ENCODE measurements around the gene ATG7.

ATG7 gene

DNA sequence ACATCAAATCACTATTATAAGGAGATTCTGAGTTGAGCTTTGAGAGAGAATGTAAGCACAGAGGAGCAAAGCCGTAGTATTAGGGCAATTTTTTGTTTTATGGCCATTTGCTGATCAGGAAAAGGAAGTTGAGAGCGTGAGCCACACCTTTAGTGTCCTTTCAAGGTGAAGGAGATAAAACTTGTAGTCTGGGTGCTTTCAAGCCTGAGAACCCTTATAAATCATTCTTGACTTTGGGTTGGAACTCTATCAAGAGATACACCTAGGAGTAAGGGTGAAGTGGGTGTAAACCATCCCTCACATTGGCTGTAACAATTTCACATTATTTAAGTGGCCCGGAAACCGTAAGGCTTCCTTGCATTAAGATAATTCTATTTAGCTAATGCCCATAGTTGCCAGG lies 122.2 kb downstream of the ATG7 start:
- no peak for DNase-seq (ENCODE audit: low spot score)
- Histone ChIP-seq H3K4ac (ENCODE audit: low read length) (no peak overlapping the region), H2BK12ac (ENCODE audit: low read length) (no peak overlapping the region), H2AK5ac (ENCODE audit: low read depth, low read length) (no peak overlapping the region), H3K4me2 (ENCODE audit: insufficient read depth, low read length, poor library complexity, severe bottlenecking) (no peak overlapping the region), H3K36me3 (replicated peaks in 1 of 2; ENCODE audit: control insufficient read depth in 2 of 2, insufficient read depth in 2 of 2, low read length in 2 of 2) (no peaks in the 10 kb centered on the region), H3K14ac (ENCODE audit: low read length) (no peak overlapping the region), H3K27ac (replicated peaks; ENCODE audit: low read length) (no peak overlapping the region), H2BK120ac (ENCODE audit: low read depth, low read length) (no peak overlapping the region), H3K27me3 (ENCODE audit: control insufficient read depth in 3 of 3, insufficient read depth in 3 of 3, low read depth in 1 of 3, low read length in 3 of 3) (no peaks in the 10 kb centered on the region), H2AFZ (ENCODE audit: low read length) (no peak overlapping the region), H3K4me3 (ENCODE audit: low read length in 2 of 2) (no peak overlapping the region), H2BK5ac (ENCODE audit: low read length) (no peak overlapping the region), H2BK15ac (ENCODE audit: low read length) (no peak overlapping the region), H3K4me1 (ENCODE audit: control insufficient read depth in 2 of 2, insufficient read depth in 1 of 2, low read depth in 1 of 2, low read length in 2 of 2) (no peaks in the 10 kb centered on the region), H4K91ac (ENCODE audit: low read depth, low read length, poor library complexity) (no peak overlapping the region), H3K9me3 (replicated peaks in 1 of 2; ENCODE audit: control insufficient read depth in 2 of 2, insufficient read depth in 1 of 2, low read depth in 1 of 2, low read length in 2 of 2) (no peaks in the 10 kb centered on the region), H3K18ac (ENCODE audit: low read length) (no peak overlapping the region), H3K23ac (ENCODE audit: low read depth, low read length, poor library complexity) (no peak overlapping the region), H3K9ac (ENCODE audit: low read depth, low read length, poor library complexity) (no peak overlapping the region), H4K8ac (ENCODE audit: low read depth, low read length) (no peak overlapping the region), H3K79me1 (ENCODE audit: low read depth, low read length) (no peaks in the 10 kb centered on the region)
- no CpG with 5 or more reads among the region's 4 CpGs for WGBS, 2 donors (ENCODE audit: extremely low coverage in 2 of 2, insufficient read length in 2 of 2, insufficient replicate concordance in 1 of 2)

DNA sequence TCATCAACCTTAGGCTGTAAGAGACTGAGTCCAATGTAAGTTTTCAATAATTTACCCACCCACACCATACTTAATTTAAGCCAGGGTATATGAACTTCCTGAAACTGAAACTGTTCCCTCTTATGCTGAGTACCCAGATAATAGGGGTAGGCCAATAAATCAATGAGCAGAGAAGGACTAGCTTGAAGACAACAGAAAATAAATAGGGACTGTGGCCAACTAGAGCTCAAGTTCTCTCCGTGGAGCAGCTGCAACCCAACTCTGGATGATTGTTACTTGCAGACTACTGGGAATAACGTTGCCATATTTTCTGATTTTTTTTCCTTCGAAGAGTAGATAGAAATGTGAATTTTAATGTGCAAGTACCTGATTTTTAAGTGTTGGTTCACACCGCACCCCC lies 128.0 kb downstream of the ATG7 start:
- H3K4me3 ChIP-seq (ENCODE audit: low read length in 2 of 2) = no peak overlapping the region
- no CpG with 5 or more reads among the region's 4 CpGs for WGBS, 2 donors (ENCODE audit: extremely low coverage in 2 of 2, insufficient read length in 2 of 2, insufficient replicate concordance in 1 of 2)
- no peak overlapping the region for H2AK5ac ChIP-seq (ENCODE audit: low read depth, low read length)
- no peaks in the 10 kb centered on the region for H3K27me3 ChIP-seq (ENCODE audit: control insufficient read depth in 3 of 3, insufficient read depth in 3 of 3, low read depth in 1 of 3, low read length in 3 of 3)
- no peak overlapping the region for H2AFZ ChIP-seq (ENCODE audit: low read length)
- H3K4me2 ChIP-seq (ENCODE audit: insufficient read depth, low read length, poor library complexity, severe bottlenecking) = no peak overlapping the region
- H3K79me1 ChIP-seq (ENCODE audit: low read depth, low read length) = no peaks in the 10 kb centered on the region
- no peak overlapping the region for H2BK5ac ChIP-seq (ENCODE audit: low read length)
- H3K27ac ChIP-seq (replicated peaks; ENCODE audit: low read length) = no peak overlapping the region
- no peak overlapping the region for H2BK12ac ChIP-seq (ENCODE audit: low read length)
- no peak overlapping the region for H2BK15ac ChIP-seq (ENCODE audit: low read length)
- H4K8ac ChIP-seq (ENCODE audit: low read depth, low read length) = no peak overlapping the region
- no peak overlapping the region for H3K9ac ChIP-seq (ENCODE audit: low read depth, low read length, poor library complexity)
- H3K14ac ChIP-seq (ENCODE audit: low read length) = no peak overlapping the region
- H3K4me1 ChIP-seq (ENCODE audit: control insufficient read depth in 2 of 2, insufficient read depth in 1 of 2, low read depth in 1 of 2, low read length in 2 of 2) = no peaks in the 10 kb centered on the region
- H3K23ac ChIP-seq (ENCODE audit: low read depth, low read length, poor library complexity) = no peak overlapping the region
- H3K9me3 ChIP-seq (replicated peaks in 1 of 2; ENCODE audit: control insufficient read depth in 2 of 2, insufficient read depth in 1 of 2, low read depth in 1 of 2, low read length in 2 of 2) = peaks cover 1 to 9% of the 10 kb centered on the region in 2 donors
- no peaks in the 10 kb centered on the region for H3K36me3 ChIP-seq (replicated peaks in 1 of 2; ENCODE audit: control insufficient read depth in 2 of 2, insufficient read depth in 2 of 2, low read length in 2 of 2)
- no peak overlapping the region for H3K4ac ChIP-seq (ENCODE audit: low read length)
- H2BK120ac ChIP-seq (ENCODE audit: low read depth, low read length) = no peak overlapping the region
- no peak overlapping the region for H4K91ac ChIP-seq (ENCODE audit: low read depth, low read length, poor library complexity)
- DNase-seq (ENCODE audit: low spot score) = no peak
- no peak overlapping the region for H3K18ac ChIP-seq (ENCODE audit: low read length)

DNA sequence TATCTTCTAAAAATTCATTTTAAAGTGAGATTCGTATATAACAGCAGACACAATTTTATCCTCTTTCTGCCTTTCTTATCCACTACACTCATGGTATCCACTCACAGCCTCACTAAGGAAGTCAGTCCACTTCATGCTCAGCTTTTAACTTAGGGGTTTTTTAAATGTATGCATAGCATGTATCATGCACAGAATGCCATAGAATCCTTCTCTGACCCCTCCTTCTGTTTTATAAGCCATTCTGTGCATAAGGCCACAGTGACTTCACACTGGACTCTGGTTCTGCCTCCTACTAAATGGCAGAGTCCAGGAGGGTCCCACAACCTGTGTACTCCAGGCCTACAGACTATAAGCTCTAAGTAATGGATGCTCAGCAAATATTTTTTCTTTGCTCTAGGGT lies 129.2 kb downstream of the ATG7 start:
- Histone ChIP-seq H3K9me3 (replicated peaks in 1 of 2; ENCODE audit: control insufficient read depth in 2 of 2, insufficient read depth in 1 of 2, low read depth in 1 of 2, low read length in 2 of 2) (peaks cover 3 to 9% of the 10 kb centered on the region in 2 donors), H3K14ac (ENCODE audit: low read length) (no peak overlapping the region), H4K91ac (ENCODE audit: low read depth, low read length, poor library complexity) (no peak overlapping the region), H2BK120ac (ENCODE audit: low read depth, low read length) (no peak overlapping the region), H2BK12ac (ENCODE audit: low read length) (no peak overlapping the region), H3K36me3 (replicated peaks in 1 of 2; ENCODE audit: control insufficient read depth in 2 of 2, insufficient read depth in 2 of 2, low read length in 2 of 2) (peaks cover 0 to 2% of the 10 kb centered on the region in 2 donors), H4K8ac (ENCODE audit: low read depth, low read length) (no peak overlapping the region), H3K9ac (ENCODE audit: low read depth, low read length, poor library complexity) (no peak overlapping the region), H3K18ac (ENCODE audit: low read length) (no peak overlapping the region), H3K79me1 (ENCODE audit: low read depth, low read length) (no peaks in the 10 kb centered on the region), H3K4me3 (ENCODE audit: low read length in 2 of 2) (no peak overlapping the region), H3K27me3 (ENCODE audit: control insufficient read depth in 3 of 3, insufficient read depth in 3 of 3, low read depth in 1 of 3, low read length in 3 of 3) (no peaks in the 10 kb centered on the region), H2AFZ (ENCODE audit: low read length) (no peak overlapping the region), H3K4ac (ENCODE audit: low read length) (no peak overlapping the region), H3K4me1 (ENCODE audit: control insufficient read depth in 2 of 2, insufficient read depth in 1 of 2, low read depth in 1 of 2, low read length in 2 of 2) (no peaks in the 10 kb centered on the region), H2BK5ac (ENCODE audit: low read length) (no peak overlapping the region), H2BK15ac (ENCODE audit: low read length) (no peak overlapping the region), H3K27ac (replicated peaks; ENCODE audit: low read length) (no peak overlapping the region), H3K4me2 (ENCODE audit: insufficient read depth, low read length, poor library complexity, severe bottlenecking) (no peak overlapping the region), H3K23ac (ENCODE audit: low read depth, low read length, poor library complexity) (no peak overlapping the region), H2AK5ac (ENCODE audit: low read depth, low read length) (no peak overlapping the region)
- DNase-seq (ENCODE audit: low spot score) = no peak
- WGBS, 2 donors (ENCODE audit: extremely low coverage in 2 of 2, insufficient read length in 2 of 2, insufficient replicate concordance in 1 of 2) = no CpG with 5 or more reads among the region's 1 CpG

DNA sequence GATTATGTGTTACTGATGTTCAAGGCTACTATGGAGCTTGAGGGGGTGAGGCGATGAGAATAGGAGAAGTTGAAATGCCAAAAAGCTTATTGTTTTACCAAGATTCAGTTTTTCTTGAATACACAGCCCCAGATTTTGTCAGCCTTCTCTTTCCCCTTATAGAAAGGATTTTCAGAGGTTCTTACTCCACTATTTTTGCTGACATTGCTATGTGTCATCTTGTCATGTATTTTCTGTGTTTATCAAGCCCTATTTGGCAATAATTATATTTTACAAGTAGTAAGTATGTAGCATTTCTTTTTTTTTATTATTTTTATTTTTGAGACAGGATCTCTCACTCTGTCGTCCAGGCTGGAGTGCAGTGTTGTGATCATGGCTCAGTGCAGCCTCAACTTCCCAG lies 133.1 kb downstream of the ATG7 start:
- no peaks in the 10 kb centered on the region for H3K27me3 ChIP-seq (ENCODE audit: control insufficient read depth in 3 of 3, insufficient read depth in 3 of 3, low read depth in 1 of 3, low read length in 3 of 3)
- H4K8ac ChIP-seq (ENCODE audit: low read depth, low read length) = no peak overlapping the region
- no peak overlapping the region for H2BK5ac ChIP-seq (ENCODE audit: low read length)
- H2BK15ac ChIP-seq (ENCODE audit: low read length) = no peak overlapping the region
- DNase-seq (ENCODE audit: low spot score) = no peak
- no peak overlapping the region for H3K23ac ChIP-seq (ENCODE audit: low read depth, low read length, poor library complexity)
- no peak overlapping the region for H3K4me2 ChIP-seq (ENCODE audit: insufficient read depth, low read length, poor library complexity, severe bottlenecking)
- H3K4me1 ChIP-seq (ENCODE audit: control insufficient read depth in 2 of 2, insufficient read depth in 1 of 2, low read depth in 1 of 2, low read length in 2 of 2) = no peaks in the 10 kb centered on the region
- H3K4ac ChIP-seq (ENCODE audit: low read length) = no peak overlapping the region
- H3K9me3 ChIP-seq (replicated peaks in 1 of 2; ENCODE audit: control insufficient read depth in 2 of 2, insufficient read depth in 1 of 2, low read depth in 1 of 2, low read length in 2 of 2) = peaks cover 4 to 23% of the 10 kb centered on the region in 2 donors
- H4K91ac ChIP-seq (ENCODE audit: low read depth, low read length, poor library complexity) = no peak overlapping the region
- no peak overlapping the region for H3K4me3 ChIP-seq (ENCODE audit: low read length in 2 of 2)
- H3K14ac ChIP-seq (ENCODE audit: low read length) = no peak overlapping the region
- no peak overlapping the region for H3K18ac ChIP-seq (ENCODE audit: low read length)
- H2AK5ac ChIP-seq (ENCODE audit: low read depth, low read length) = no peak overlapping the region
- H2BK120ac ChIP-seq (ENCODE audit: low read depth, low read length) = no peak overlapping the region
- no peaks in the 10 kb centered on the region for H3K79me1 ChIP-seq (ENCODE audit: low read depth, low read length)
- H2AFZ ChIP-seq (ENCODE audit: low read length) = no peak overlapping the region
- H3K27ac ChIP-seq (replicated peaks; ENCODE audit: low read length) = no peak overlapping the region
- no peak overlapping the region for H3K9ac ChIP-seq (ENCODE audit: low read depth, low read length, poor library complexity)
- peaks cover 0 to 8% of the 10 kb centered on the region in 2 donors for H3K36me3 ChIP-seq (replicated peaks in 1 of 2; ENCODE audit: control insufficient read depth in 2 of 2, insufficient read depth in 2 of 2, low read length in 2 of 2)
- WGBS, 2 donors (ENCODE audit: extremely low coverage in 2 of 2, insufficient read length in 2 of 2, insufficient replicate concordance in 1 of 2) = no CpG with 5 or more reads among the region's 2 CpGs
- H2BK12ac ChIP-seq (ENCODE audit: low read length) = no peak overlapping the region
